ENCODE results near the gene DUS1L. TPM values are rescaled to one million over a fixed set of nuclear protein-coding genes. Genes with fewer than 3 reads are reported as not detected.

The DUS1L gene
- polyA plus RNA-seq, 1 of the 3 experiments (the other 2 are of a cell fraction) = 163 TPM

DNA sequence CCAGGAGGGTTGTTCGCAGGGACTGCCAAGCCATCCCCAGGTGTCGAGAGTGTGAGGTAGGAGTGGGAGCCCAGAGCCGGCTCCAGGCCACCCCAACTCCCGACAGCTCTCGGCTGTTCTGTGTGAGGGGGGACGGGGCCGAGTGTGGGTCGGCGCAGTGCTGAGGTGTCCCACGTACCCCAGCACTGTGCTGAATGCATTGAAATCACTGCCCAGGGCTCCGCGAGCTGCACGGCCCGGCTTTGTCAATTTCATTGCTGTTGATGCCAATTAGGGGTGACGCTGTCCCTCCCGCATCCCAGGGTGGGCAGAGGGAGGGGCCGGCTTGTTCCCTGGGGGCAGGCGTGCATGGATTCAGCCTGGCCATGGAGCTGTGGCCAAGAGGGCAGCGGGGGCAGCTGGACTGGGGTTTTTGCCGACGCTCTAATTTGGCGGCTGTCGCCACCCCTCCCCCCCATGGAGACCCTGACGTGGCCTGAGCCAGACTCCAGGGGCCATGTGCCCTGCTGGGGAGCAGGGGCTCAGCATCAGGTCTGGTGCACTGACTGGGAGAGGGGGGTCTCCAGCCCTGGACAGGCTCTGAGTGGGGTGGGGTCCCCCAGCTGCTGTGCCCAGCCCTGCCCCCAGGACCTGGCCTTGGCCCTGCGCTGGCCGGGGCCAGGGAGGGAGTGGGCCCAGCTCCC lies 57.2 kb downstream of the DUS1L start:
- Histone ChIP-seq H3K27me3 (ENCODE audit: insufficient read depth) (no peaks in the 10 kb centered on the region), H3K4me2 (no peak overlapping the region), H3K9me3 (no peaks in the 10 kb centered on the region), H3K9ac (no peak overlapping the region), H4K20me1 (ENCODE audit: insufficient read depth) (no peaks in the 10 kb centered on the region), H3F3A (replicated peaks; ENCODE audit: insufficient read depth) (peaks cover 11% of the 10 kb centered on the region), H3K4me1 (ENCODE audit: control insufficient read depth in 1 of 2, insufficient read depth in 2 of 2, low read depth in 1 of 2, low read length in 1 of 2) (peaks cover 25 to 34% of the 10 kb centered on the region in 2 experiments; a peak in 3 of 4 replicates), H3K4me3 (ENCODE audit: low read depth in 2 of 2, low read length in 1 of 2) (no peak overlapping the region), H3K27ac (ENCODE audit: low read depth in 2 of 2, low read length in 1 of 2) (no peak overlapping the region), H3K9me2 (no peaks in the 10 kb centered on the region), H3K36me3 (replicated peaks in 1 of 2; ENCODE audit: control insufficient read depth in 1 of 2, insufficient read depth in 2 of 2, low read length in 1 of 2) (no peaks in the 10 kb centered on the region), H2AFZ (ENCODE audit: low read depth) (no peak overlapping the region), H3K79me2 (ENCODE audit: insufficient read depth) (peaks cover 5% of the 10 kb centered on the region; the same call in 1 of the 2 replicates)
- TF ChIP-seq GATA2 (CRISPR knock-in tag; IDR thresholded peaks at IDR 0.05) (no peak), NRF1 (IDR thresholded peaks at IDR 0.05; ENCODE audit: low read depth, low read length) (no peak), MXI1 (IDR thresholded peaks at IDR 0.05; ENCODE audit: low read depth, low read length) (no peak), RAD21 (IDR thresholded peaks at IDR 0.05; ENCODE audit: low read length) (no peak), GABPA (IDR thresholded peaks at IDR 0.05; ENCODE audit: low read depth) (no peak), USF1 (IDR thresholded peaks at IDR 0.05; ENCODE audit: borderline replicate concordance, low read depth) (no peak), TAF1 (IDR thresholded peaks at IDR 0.05; ENCODE audit: borderline replicate concordance, low read depth, low read length) (no peak), MAX (IDR thresholded peaks at IDR 0.05; ENCODE audit: low read depth) (no peak), ELF1 (IDR thresholded peaks at IDR 0.05) (no peak), FOXM1 (IDR thresholded peaks at IDR 0.05; ENCODE audit: low read depth) (no peak), EP300 (IDR thresholded peaks at IDR 0.05; ENCODE audit: borderline replicate concordance in 1 of 2, low read depth in 1 of 2, low read length in 1 of 2) (no peak), FOXJ3 (CRISPR knock-in tag; IDR thresholded peaks at IDR 0.05) (no peak), YY1 (IDR thresholded peaks at IDR 0.05; ENCODE audit: low read depth) (no peak), RCOR1 (IDR thresholded peaks at IDR 0.05; ENCODE audit: low read length) (no peak), SMC3 (IDR thresholded peaks at IDR 0.05; ENCODE audit: low read depth, low read length) (no peak), REST (IDR thresholded peaks at IDR 0.05; ENCODE audit: low read depth, low read length) (no peak)
- TF ChIP-seq, protein P1, sequence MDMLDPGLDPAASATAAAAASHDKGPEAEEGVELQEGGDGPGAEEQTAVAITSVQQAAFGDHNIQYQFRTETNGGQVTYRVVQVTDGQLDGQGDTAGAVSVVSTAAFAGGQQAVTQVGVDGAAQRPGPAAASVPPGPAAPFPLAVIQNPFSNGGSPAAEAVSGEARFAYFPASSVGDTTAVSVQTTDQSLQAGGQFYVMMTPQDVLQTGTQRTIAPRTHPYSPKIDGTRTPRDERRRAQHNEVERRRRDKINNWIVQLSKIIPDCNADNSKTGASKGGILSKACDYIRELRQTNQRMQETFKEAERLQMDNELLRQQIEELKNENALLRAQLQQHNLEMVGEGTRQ (IDR thresholded peaks at IDR 0.05; ENCODE audit: borderline replicate concordance, low read depth, low read length) = no peak
- TF ChIP-seq, protein P2, sequence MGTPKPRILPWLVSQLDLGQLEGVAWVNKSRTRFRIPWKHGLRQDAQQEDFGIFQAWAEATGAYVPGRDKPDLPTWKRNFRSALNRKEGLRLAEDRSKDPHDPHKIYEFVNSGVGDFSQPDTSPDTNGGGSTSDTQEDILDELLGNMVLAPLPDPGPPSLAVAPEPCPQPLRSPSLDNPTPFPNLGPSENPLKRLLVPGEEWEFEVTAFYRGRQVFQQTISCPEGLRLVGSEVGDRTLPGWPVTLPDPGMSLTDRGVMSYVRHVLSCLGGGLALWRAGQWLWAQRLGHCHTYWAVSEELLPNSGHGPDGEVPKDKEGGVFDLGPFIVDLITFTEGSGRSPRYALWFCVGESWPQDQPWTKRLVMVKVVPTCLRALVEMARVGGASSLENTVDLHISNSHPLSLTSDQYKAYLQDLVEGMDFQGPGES (IDR thresholded peaks at IDR 0.05; ENCODE audit: low read depth, low read length) = no peak
- ChIA-PET POLR2A (no interaction called here), CTCF (interaction anchor here (0.6 to 35.7 kb wide), 6 partner anchors 13 to 228 kb away, joined by 3 to 1216 read pairs (median 4); partner anchors contain the start of genes CENPX, LRRC45 and NOTUM)
- peak; percentile 79 for DNase-seq
- 93% methylated on average over 21 of the region's 26 CpGs for WGBS (ENCODE audit: low lambda C conversion rate)
